HepG2 (cell line): ENCODE measurements around the gene BRCA2.

Source experiments
- ARNTL ChIP-seq: sonication (generic); formaldehyde crosslinking; IDR thresholded peaks from 2 replicates; pipeline ENCODE4 v1.4.0; 2020; ENCODE audit warnings: mild to moderate bottlenecking, missing genetic modification reagents
- FOSL2 ChIP-seq: sonication (generic); formaldehyde crosslinking; IDR thresholded peaks from 2 replicates; pipeline ENCODE4 v1.4.0; 2020; ENCODE audit warnings: missing genetic modification reagents
- NBN ChIP-seq: fragments of 450-650 bp; conservative IDR thresholded peaks from 2 replicates; pipeline ENCODE4 v1.6.1; 2017
- PAF1 ChIP-seq: IDR thresholded peaks from 2 replicates; pipeline ENCODE4 v1.6.1; 2016; ENCODE audit warnings: missing genetic modification reagents, missing compliant biosample characterization
- POLR2A ChIP-seq, 2 experiments: IDR thresholded peaks; 2 replicates each; pipeline ENCODE4 v1.6.1; 2011; ENCODE audit warnings: low read depth in 2 of 2, low read length in 2 of 2, mild to moderate bottlenecking in 1 of 2, moderate library complexity in 1 of 2; ENCODE audit not compliant: insufficient read depth in 1 of 2
- RBM22 ChIP-seq: fragments of 200-400 bp; formaldehyde crosslinking; optimal IDR thresholded peaks from 2 replicates; pipeline ENCODE3; 2017; ENCODE audit warnings: mild to moderate bottlenecking, low read length, moderate library complexity
- TAF1 ChIP-seq: sonication (generic); formaldehyde crosslinking; IDR thresholded peaks from 2 replicates; pipeline ENCODE4 v1.4.0; 2020; ENCODE audit warnings: missing genetic modification reagents
- TRIM24 ChIP-seq: sonication (generic); formaldehyde crosslinking; IDR thresholded peaks from 2 replicates; pipeline ENCODE4 v1.8.0; 2022; ENCODE audit warnings: mild to moderate bottlenecking, missing genetic modification reagents
- ZBTB7A ChIP-seq: sonication (generic); formaldehyde crosslinking; IDR thresholded peaks from 2 replicates; pipeline ENCODE4 v1.8.0; 2022; ENCODE audit warnings: mild to moderate bottlenecking, missing genetic modification reagents
- ZNF331 ChIP-seq: sonication (generic); formaldehyde crosslinking; IDR thresholded peaks from 2 replicates; pipeline ENCODE4 v1.4.0; 2020; ENCODE audit warnings: missing genetic modification reagents
- TF ChIP-seq, protein P1 (sequence below), 2 experiments: sonication (generic) in 1 of 2; formaldehyde crosslinking in 1 of 2; IDR thresholded peaks; 2 replicates each; pipeline versions ENCODE4 v1.5.1 to v1.6.1; 2011 to 2020; ENCODE audit warnings: borderline replicate concordance in 1 of 2, low read depth in 1 of 2, low read length in 1 of 2, mild to moderate bottlenecking in 1 of 2, missing genetic modification reagents in 1 of 2, moderate library complexity in 1 of 2

DNA sequence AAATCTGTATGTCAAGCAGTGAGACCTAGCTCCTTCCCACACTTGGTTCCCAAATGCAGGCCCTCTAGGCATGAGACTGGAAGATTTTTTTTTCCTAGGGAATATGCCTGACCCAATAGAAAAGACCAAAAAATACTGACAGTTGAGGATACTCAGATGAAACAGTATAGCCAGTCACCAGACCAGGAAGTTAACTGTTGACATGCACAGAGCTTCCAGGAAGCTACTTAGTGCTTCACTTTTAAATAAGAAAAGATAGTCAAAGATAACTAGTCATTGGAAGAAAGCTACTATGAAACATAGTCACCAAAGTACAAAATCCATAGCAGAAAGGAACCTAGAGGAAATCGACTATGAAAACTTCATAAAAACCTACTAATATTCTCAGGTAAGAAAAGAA lies 32.3 kb downstream of the BRCA2 start:
- TF ChIP-seq ZBTB7A (CRISPR knock-in tag) (no peak), RBM22 (no peak), TAF1 (CRISPR knock-in tag) (no peak), PAF1 (CRISPR knock-in tag) (no peak), ZNF331 (CRISPR knock-in tag) (no peak), FOSL2 (no peak), NBN (no peak), ARNTL (no peak), POLR2A (IDR thresholded peaks at IDR 0.05; ENCODE audit: insufficient read depth in 1 of 2, low read depth in 2 of 2, low read length in 2 of 2) (no peak), TRIM24 (CRISPR knock-in tag) (no peak)
- TF ChIP-seq, protein P1, sequence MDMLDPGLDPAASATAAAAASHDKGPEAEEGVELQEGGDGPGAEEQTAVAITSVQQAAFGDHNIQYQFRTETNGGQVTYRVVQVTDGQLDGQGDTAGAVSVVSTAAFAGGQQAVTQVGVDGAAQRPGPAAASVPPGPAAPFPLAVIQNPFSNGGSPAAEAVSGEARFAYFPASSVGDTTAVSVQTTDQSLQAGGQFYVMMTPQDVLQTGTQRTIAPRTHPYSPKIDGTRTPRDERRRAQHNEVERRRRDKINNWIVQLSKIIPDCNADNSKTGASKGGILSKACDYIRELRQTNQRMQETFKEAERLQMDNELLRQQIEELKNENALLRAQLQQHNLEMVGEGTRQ (IDR thresholded peaks at IDR 0.05; ENCODE audit: low read depth, low read length): no peak
- TF ChIP-seq, protein P1 (CRISPR knock-in tag; IDR thresholded peaks at IDR 0.05; ENCODE audit: borderline replicate concordance): no peak
